WERI-Rb-1 (cell line): ENCODE measurements around the gene ATP11A.

Source experiments
- DNase-seq: peaks from one replicate; pipeline ENCODE4 v3.0.0-alpha.2; 2020
- H3K27ac ChIP-seq: fragments of 250-450 bp; sonication (Bioruptor Pico); 2 replicates; pipeline ENCODE4 v1.5.1; 2020; ENCODE audit warnings: mild to moderate bottlenecking, moderate library complexity
- H3K27me3 ChIP-seq: fragments of 250-450 bp; sonication (Bioruptor Pico); 2 replicates; pipeline ENCODE4 v1.5.1; 2021; ENCODE audit warnings: mild to moderate bottlenecking, low read depth, moderate library complexity; ENCODE audit not compliant: insufficient read depth, severe bottlenecking
- H3K36me3 ChIP-seq: fragments of 250-450 bp; sonication (Bioruptor Pico); 2 replicates; pipeline ENCODE4 v1.5.1; 2020; ENCODE audit warnings: mild to moderate bottlenecking, moderate library complexity
- H3K4me3 ChIP-seq: 2 replicates; pipeline ENCODE4 v1.5.1; 2011; ENCODE audit warnings: low read depth, mild to moderate bottlenecking, control low read depth, low read length
- H3K9me3 ChIP-seq: fragments of 250-450 bp; sonication (Bioruptor Pico); 2 replicates; pipeline ENCODE4 v1.5.1; 2021; ENCODE audit warnings: mild to moderate bottlenecking, moderate library complexity; ENCODE audit not compliant: severe bottlenecking
- CTCF ChIP-seq: IDR thresholded peaks from 2 replicates; pipeline ENCODE4 v1.5.1; 2011; ENCODE audit warnings: low read depth, mild to moderate bottlenecking, control low read depth, inconsistent platforms, low read length

The ATP11A gene

GRCh38 chr13:112752711-112753541 is 63.1 kb downstream of the ATP11A start:
- no peak for TF ChIP-seq CTCF

GRCh38 chr13:112753833-112754232 is 64.0 kb downstream of the ATP11A start:
- Histone ChIP-seq H3K36me3 (no peaks in the 10 kb centered on the region), H3K27me3 (no peaks in the 10 kb centered on the region), H3K9me3 (peaks cover 3% of the 10 kb centered on the region), H3K4me3 (no peak overlapping the region), H3K27ac (no peak overlapping the region)
- no peak for TF ChIP-seq CTCF
- DNase-seq = no peak

More at GRCh38 chr13:112752711-112753541, 63.1 kb downstream of the ATP11A start:
- Histone ChIP-seq H3K9me3 (no peaks in the 10 kb centered on the region), H3K36me3 (no peaks in the 10 kb centered on the region), H3K27ac (no peak overlapping the region), H3K4me3 (no peak overlapping the region), H3K27me3 (no peaks in the 10 kb centered on the region)
- DNase-seq = no peak

GRCh38 chr13:112754281-112755025 is 64.6 kb downstream of the ATP11A start:
- Histone ChIP-seq H3K36me3 (no peaks in the 10 kb centered on the region), H3K9me3 (peaks cover 3% of the 10 kb centered on the region), H3K27me3 (no peaks in the 10 kb centered on the region), H3K27ac (no peak overlapping the region), H3K4me3 (no peak overlapping the region)
- no peak for DNase-seq
- TF ChIP-seq CTCF = no peak

- TF ChIP-seq CTCF = no peak
- no peak overlapping the region for H3K4me3 ChIP-seq
- no peaks in the 10 kb centered on the region for H3K36me3 ChIP-seq
- peaks cover 3% of the 10 kb centered on the region for H3K9me3 ChIP-seq
- DNase-seq = no peak
- no peak overlapping the region for H3K27ac ChIP-seq
- no peaks in the 10 kb centered on the region for H3K27me3 ChIP-seq
These were observed 65.5 kb downstream of the ATP11A start for GRCh38 chr13:112755331-112755730.

- no peak overlapping the region for H3K27ac ChIP-seq
- TF ChIP-seq CTCF = no peak
- no peaks in the 10 kb centered on the region for H3K36me3 ChIP-seq
- H3K4me3 ChIP-seq = no peak overlapping the region
- H3K9me3 ChIP-seq = peaks cover 3% of the 10 kb centered on the region
- DNase-seq = no peak
- H3K27me3 ChIP-seq = no peaks in the 10 kb centered on the region
These were observed 66.2 kb downstream of the ATP11A start for GRCh38 chr13:112756081-112756480.
